Measurements from ENCODE around the gene NUDT22. TPM values are rescaled to one million over a fixed set of nuclear protein-coding genes. Genes with fewer than 3 reads are reported as not detected.

NUDT22 gene
- total RNA-seq, 2 experiments from 2014 or later, result 74.5 to 79.5 TPM

GRCh38 chr11:64220271-64220670 is 5.8 kb upstream of the NUDT22 start:
- ChIA-PET POLR2A (no interaction called here), CTCF (interaction anchor here (1.4 to 2.4 kb wide), 2 partner anchors 10 to 81 kb away, joined by 3 to 7 read pairs; no protein-coding TSS in a partner anchor)

- CTCF ChIA-PET, result interaction anchor here (1.4 kb wide), 1 partner anchor 81 kb away, joined by 3 read pairs; no protein-coding TSS in a partner anchor
- POLR2A ChIA-PET, result no interaction called here
Measured at GRCh38 chr11:64220798-64221197, 5.3 kb upstream of the NUDT22 start.

- ChIA-PET CTCF (interaction anchor here (5.3 kb wide), 1 partner anchor 16 kb away, joined by 41 read pairs; the partner anchor contains the start of gene FERMT3), POLR2A (interaction anchor here (4.6 kb wide), 1 partner anchor 14 kb away, joined by 70 read pairs; the partner anchor contains the start of gene FERMT3)
Measured at GRCh38 chr11:64222651-64223000, 3.4 kb upstream of the NUDT22 start.

GRCh38 chr11:64223001-64223651 is 2.9 kb upstream of the NUDT22 start:
- ChIA-PET CTCF (interaction anchor here (1.5 to 5.3 kb wide), 2 partner anchors 17 to 20 kb away, joined by 3 to 41 read pairs; partner anchors contain the start of gene FERMT3), POLR2A (interaction anchor here (0.6 to 4.6 kb wide), 3 partner anchors 15 to 39 kb away, joined by 3 to 70 read pairs (median 4); partner anchors contain the start of gene FERMT3)

- CTCF ChIA-PET, result interaction anchor here (0.7 to 5.3 kb wide), 3 partner anchors 18 to 38 kb away, joined by 3 to 41 read pairs (median 4); partner anchors contain the start of genes FERMT3 and STIP1
- POLR2A ChIA-PET, result interaction anchor here (0.6 to 4.6 kb wide), 6 partner anchors 16 to 45 kb away, joined by 3 to 70 read pairs (median 4); partner anchors contain the start of gene FERMT3
Measured at GRCh38 chr11:64224151-64224890, 1.8 kb upstream of the NUDT22 start.

- ChIA-PET POLR2A (interaction anchor here (0.6 to 4.6 kb wide), 4 partner anchors 17 to 44 kb away, joined by 3 to 70 read pairs (median 4); partner anchors contain the start of gene FERMT3), CTCF (interaction anchor here (0.7 to 5.3 kb wide), 2 partner anchors 19 to 39 kb away, joined by 4 to 41 read pairs; partner anchors contain the start of genes FERMT3 and STIP1)
Measured at GRCh38 chr11:64224891-64225607, 1.0 kb upstream of the NUDT22 start.

GRCh38 chr11:64226507-64227051 is 505 bp downstream of the NUDT22 start:
- ChIA-PET CTCF (interaction anchor here (0.5 to 5.3 kb wide), 6 partner anchors 10 to 1452 kb away, joined by 3 to 41 read pairs (median 3); partner anchors contain the start of gene FERMT3), POLR2A (interaction anchor here (0.6 to 4.6 kb wide), 8 partner anchors 15 to 84 kb away, joined by 3 to 70 read pairs (median 6); partner anchors contain the start of gene FERMT3)

GRCh38 chr11:64227405-64227956 is 1.4 kb downstream of the NUDT22 start:
- ChIA-PET POLR2A (interaction anchor here (0.5 to 4.6 kb wide), 4 partner anchors 19 to 594 kb away, joined by 3 to 70 read pairs (median 8); partner anchors contain the start of gene FERMT3), CTCF (interaction anchor here (0.6 to 5.3 kb wide), 6 partner anchors 8 to 526 kb away, joined by 3 to 41 read pairs (median 3); partner anchors contain the start of gene FERMT3)

GRCh38 chr11:64229090-64229743 is 3.1 kb downstream of the NUDT22 start:
- POLR2A ChIA-PET, result interaction anchor here (0.5 to 0.7 kb wide), 3 partner anchors 10 to 127 kb away, joined by 3 to 6 read pairs (median 3); no protein-coding TSS in a partner anchor
- CTCF ChIA-PET, result interaction anchor here (1.2 to 1.5 kb wide), 3 partner anchors 14 to 73 kb away, joined by 3 to 5 read pairs (median 4); no protein-coding TSS in a partner anchor

GRCh38 chr11:64229744-64230170 is 3.7 kb downstream of the NUDT22 start:
- CTCF ChIA-PET, result interaction anchor here (1.1 to 1.5 kb wide), 3 partner anchors 14 to 72 kb away, joined by 3 to 5 read pairs (median 4); no protein-coding TSS in a partner anchor
- POLR2A ChIA-PET, result interaction anchor here (0.6 to 0.7 kb wide), 2 partner anchors 127 to 561 kb away, joined by 3 read pairs; no protein-coding TSS in a partner anchor

GRCh38 chr11:64230171-64230984 is 4.3 kb downstream of the NUDT22 start, which contains the start of gene DNAJC4:
TSS of gene DNAJC4 (plus strand) at chr11:64230548. CDS start at chr11:64230855, 307 bp downstream.
- CTCF ChIA-PET, result interaction anchor here (1.1 to 2.7 kb wide), 6 partner anchors 13 to 74 kb away, joined by 3 to 6 read pairs (median 4); partner anchors contain the start of gene PPP1R14B
- POLR2A ChIA-PET, result interaction anchor here (0.6 kb wide), 1 partner anchor 560 kb away, joined by 3 read pairs; no protein-coding TSS in a partner anchor

- ChIA-PET CTCF (interaction anchor here (0.7 to 2.7 kb wide), 5 partner anchors 13 to 74 kb away, joined by 3 to 6 read pairs (median 4); partner anchors contain the start of genes PLCB3 and PPP1R14B), POLR2A (interaction anchor here (1.9 kb wide), 1 partner anchor 10 kb away, joined by 4 read pairs; the partner anchor contains the start of gene FKBP2)
Measured at GRCh38 chr11:64230985-64231365, 4.9 kb downstream of the NUDT22 start.

GRCh38 chr11:64231546-64231945 is 5.5 kb downstream of the NUDT22 start:
- POLR2A ChIA-PET, result interaction anchor here (1.9 kb wide), 1 partner anchor 10 kb away, joined by 4 read pairs; the partner anchor contains the start of gene FKBP2
- CTCF ChIA-PET, result interaction anchor here (0.7 to 2.7 kb wide), 6 partner anchors 15 to 73 kb away, joined by 3 to 6 read pairs (median 4); partner anchors contain the start of genes CATSPERZ, FERMT3, PLCB3 and PPP1R14B

- POLR2A ChIA-PET, result interaction anchor here (1.7 to 1.9 kb wide), 2 partner anchors 9 to 13 kb away, joined by 4 to 7 read pairs; partner anchors contain the start of gene FKBP2
Measured at GRCh38 chr11:64232182-64232966, 6.3 kb downstream of the NUDT22 start.

GRCh38 chr11:64232967-64233315 is 6.9 kb downstream of the NUDT22 start:
- ChIA-PET CTCF (interaction anchor here (1.3 to 2.7 kb wide), 4 partner anchors 13 to 71 kb away, joined by 5 to 7 read pairs (median 6); partner anchors contain the start of genes CATSPERZ, PLCB3 and PPP1R14B), POLR2A (interaction anchor here (1.3 to 1.9 kb wide), 3 partner anchors 8 to 47 kb away, joined by 4 to 7 read pairs (median 4); partner anchors contain the start of genes FKBP2 and STIP1)

More at GRCh38 chr11:64232182-64232966, 6.3 kb downstream of the NUDT22 start:
- CTCF ChIA-PET, result interaction anchor here (1.3 to 2.7 kb wide), 5 partner anchors 14 to 72 kb away, joined by 3 to 7 read pairs (median 6); partner anchors contain the start of genes CATSPERZ, FERMT3, PLCB3 and PPP1R14B
